ENCODE results near the gene SDC4. TPM values are rescaled to one million over a fixed set of nuclear protein-coding genes. Genes with fewer than 3 reads are reported as not detected.

SDC4 gene
- total RNA-seq, 6 experiments from 2014 or later: 122 to 146 (median 135) TPM

- no peaks in the 10 kb centered on the region; the same call in 1 of the 2 replicates for H3K36me3 Mint-ChIP-seq (ENCODE audit: low read depth)
- no peaks in the 10 kb centered on the region for H3K9me3 Mint-ChIP-seq
- H3K27ac Mint-ChIP-seq: 0 out of 2 replicates have a peak overlapping the region, but pooled peaks have one; percentile 56
- no peaks in the 10 kb centered on the region; the same call in 1 of the 2 replicates for H3K27me3 Mint-ChIP-seq (ENCODE audit: insufficient read depth)
- H3K4me1 Mint-ChIP-seq (ENCODE audit: low read depth): peaks cover 15% of the 10 kb centered on the region
- no peak for DNase-seq
- TF ChIP-seq, protein P1, sequence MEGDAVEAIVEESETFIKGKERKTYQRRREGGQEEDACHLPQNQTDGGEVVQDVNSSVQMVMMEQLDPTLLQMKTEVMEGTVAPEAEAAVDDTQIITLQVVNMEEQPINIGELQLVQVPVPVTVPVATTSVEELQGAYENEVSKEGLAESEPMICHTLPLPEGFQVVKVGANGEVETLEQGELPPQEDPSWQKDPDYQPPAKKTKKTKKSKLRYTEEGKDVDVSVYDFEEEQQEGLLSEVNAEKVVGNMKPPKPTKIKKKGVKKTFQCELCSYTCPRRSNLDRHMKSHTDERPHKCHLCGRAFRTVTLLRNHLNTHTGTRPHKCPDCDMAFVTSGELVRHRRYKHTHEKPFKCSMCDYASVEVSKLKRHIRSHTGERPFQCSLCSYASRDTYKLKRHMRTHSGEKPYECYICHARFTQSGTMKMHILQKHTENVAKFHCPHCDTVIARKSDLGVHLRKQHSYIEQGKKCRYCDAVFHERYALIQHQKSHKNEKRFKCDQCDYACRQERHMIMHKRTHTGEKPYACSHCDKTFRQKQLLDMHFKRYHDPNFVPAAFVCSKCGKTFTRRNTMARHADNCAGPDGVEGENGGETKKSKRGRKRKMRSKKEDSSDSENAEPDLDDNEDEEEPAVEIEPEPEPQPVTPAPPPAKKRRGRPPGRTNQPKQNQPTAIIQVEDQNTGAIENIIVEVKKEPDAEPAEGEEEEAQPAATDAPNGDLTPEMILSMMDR (IDR thresholded peaks at IDR 0.05): peak; percentile 1
- H3K4me3 Mint-ChIP-seq: peak overlapping the region; percentile 89; the same call in 1 of the 2 replicates
Observed at GRCh38 chr20:45374101-45374467, 25.9 kb upstream of the SDC4 start.

GRCh38 chr20:45373353-45374100, 25.3 kb upstream of the SDC4 start:
- DNase-seq: peak; percentile 68
- Mint-ChIP-seq H3K9me3 (no peaks in the 10 kb centered on the region), H3K27ac (peak overlapping the region; percentile 56; the same call in 1 of the 2 replicates)

DNA sequence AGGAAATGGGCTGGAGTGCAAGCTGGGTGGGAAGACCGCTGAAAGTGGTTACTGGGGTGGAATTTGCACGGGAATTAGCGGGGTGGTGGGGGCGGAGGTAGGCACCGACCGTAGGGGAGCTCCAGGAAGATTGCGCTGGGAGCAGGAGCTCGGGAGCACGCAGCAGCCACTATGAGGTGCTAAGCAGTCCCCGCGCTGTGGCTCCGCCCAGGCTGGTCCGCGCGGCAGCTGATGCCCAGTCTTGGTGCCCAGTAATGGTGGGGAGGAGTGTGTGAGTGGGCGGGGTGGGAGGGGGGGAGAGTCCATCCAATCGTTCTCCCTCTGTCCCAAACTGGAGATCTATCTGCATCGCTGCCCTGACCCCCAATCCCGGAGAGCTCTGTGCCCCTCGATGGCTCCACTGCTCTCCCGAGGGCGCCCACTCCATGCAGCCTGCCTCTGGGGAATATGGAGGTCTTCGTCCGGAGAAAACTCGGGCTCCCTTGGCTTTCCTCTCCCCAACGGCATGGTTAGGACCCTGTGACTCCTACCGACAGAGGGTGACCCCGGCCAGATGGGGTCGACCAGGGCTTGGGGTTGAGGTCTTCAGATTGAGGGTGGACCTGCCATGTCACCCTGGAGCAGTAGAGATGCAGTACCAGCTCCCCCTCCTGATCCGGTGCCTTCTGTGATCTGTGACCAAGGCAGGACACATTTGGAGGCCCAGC, 24.6 kb upstream of the SDC4 start:
- no peaks in the 10 kb centered on the region; the same call in 1 of the 2 replicates for H3K27me3 Mint-ChIP-seq (ENCODE audit: insufficient read depth)
- DNase-seq: no peak
- peak overlapping the region; percentile 89 for H3K4me3 Mint-ChIP-seq
- H3K27ac Mint-ChIP-seq: no peak overlapping the region
- H3K9me3 Mint-ChIP-seq: no peaks in the 10 kb centered on the region
- peaks cover 15% of the 10 kb centered on the region for H3K4me1 Mint-ChIP-seq (ENCODE audit: low read depth)
- H3K36me3 Mint-ChIP-seq (ENCODE audit: low read depth): peaks cover 2% of the 10 kb centered on the region
- TF ChIP-seq, protein P1 (IDR thresholded peaks at IDR 0.05): no peak

More at GRCh38 chr20:45373353-45374100, 25.3 kb upstream of the SDC4 start:
- H3K4me1 Mint-ChIP-seq (ENCODE audit: low read depth): peaks cover 15% of the 10 kb centered on the region
- no peaks in the 10 kb centered on the region; the same call in 1 of the 2 replicates for H3K27me3 Mint-ChIP-seq (ENCODE audit: insufficient read depth)
- TF ChIP-seq, protein P1 (IDR thresholded peaks at IDR 0.05): peak; percentile 92
- peak overlapping the region; percentile 89 for H3K4me3 Mint-ChIP-seq
- no peaks in the 10 kb centered on the region; the same call in 1 of the 2 replicates for H3K36me3 Mint-ChIP-seq (ENCODE audit: low read depth)

- H3K4me3 Mint-ChIP-seq: no peak overlapping the region
Observed at GRCh38 chr20:45372241-45372640, 24.0 kb upstream of the SDC4 start.

GRCh38 chr20:45370571-45371160, 22.4 kb upstream of the SDC4 start:
- Mint-ChIP-seq H3K27me3 (ENCODE audit: insufficient read depth) (no peaks in the 10 kb centered on the region; the same call in 1 of the 2 replicates), H3K4me3 (no peak overlapping the region), H3K36me3 (ENCODE audit: low read depth) (peaks cover 5% of the 10 kb centered on the region), H3K9me3 (no peaks in the 10 kb centered on the region), H3K4me1 (ENCODE audit: low read depth) (peaks cover 15% of the 10 kb centered on the region), H3K27ac (no peak overlapping the region)
- TF ChIP-seq, protein P1 (IDR thresholded peaks at IDR 0.05): no peak
- no peak for DNase-seq

More at GRCh38 chr20:45372241-45372640, 24.0 kb upstream of the SDC4 start:
- no peak for DNase-seq
- TF ChIP-seq, protein P1 (IDR thresholded peaks at IDR 0.05): no peak
- Mint-ChIP-seq H3K4me1 (ENCODE audit: low read depth) (peaks cover 15% of the 10 kb centered on the region), H3K36me3 (ENCODE audit: low read depth) (peaks cover 5% of the 10 kb centered on the region), H3K9me3 (no peaks in the 10 kb centered on the region), H3K27me3 (ENCODE audit: insufficient read depth) (no peaks in the 10 kb centered on the region; the same call in 1 of the 2 replicates), H3K27ac (no peak overlapping the region)

Data from HFFc6 (cell line).